Neural crest cell (in vitro differentiated cells): ENCODE results near the gene SSBP3. TPM values are rescaled to one million over a fixed set of nuclear protein-coding genes. Genes with fewer than 3 reads are reported as not detected.

ENCODE experiments used
- DNase-seq: peaks from one replicate; pipeline ENCODE4 v3.0.0; 2021; ENCODE audit warnings: low read depth, mixed read lengths, low spot score
- H3K27ac Mint-ChIP-seq: one replicate; pipeline ENCODE4 v1.8.0; 2021; ENCODE audit warnings: mild to moderate bottlenecking, mixed read lengths; ENCODE audit not compliant: unreplicated experiment
- H3K27me3 Mint-ChIP-seq: 2 replicates; pipeline ENCODE4 v1.8.0; 2021; ENCODE audit warnings: low read depth, mild to moderate bottlenecking, mixed read lengths
- H3K36me3 Mint-ChIP-seq: 2 replicates; pipeline ENCODE4 v1.8.0; 2021; ENCODE audit warnings: low read depth, mild to moderate bottlenecking, mixed read lengths
- H3K4me1 Mint-ChIP-seq: 2 replicates; pipeline ENCODE4 v1.8.0; 2021; ENCODE audit warnings: mixed read lengths
- H3K4me3 Mint-ChIP-seq: one replicate; pipeline ENCODE4 v1.8.0; 2021; ENCODE audit warnings: mild to moderate bottlenecking, mixed read lengths
- H3K9me3 Mint-ChIP-seq: 2 replicates; pipeline ENCODE4 v1.8.0; 2021; ENCODE audit warnings: mixed read lengths
- total RNA-seq: library from RNA; stranded (reverse); gene quantifications from 2 replicates; pipeline ENCODE4 v1.2.1, GENCODE V29; 2021
- TF ChIP-seq, protein P1 (sequence below): fragments of 200-600 bp; sonication (generic); conservative IDR thresholded peaks from 2 replicates; pipeline ENCODE4 v1.5.0; 2021; ENCODE audit warnings: antibody characterized with exemption, mild to moderate bottlenecking

SSBP3 gene
- total RNA-seq, 1 donor from 2014 or later, result 94.3 TPM

DNA sequence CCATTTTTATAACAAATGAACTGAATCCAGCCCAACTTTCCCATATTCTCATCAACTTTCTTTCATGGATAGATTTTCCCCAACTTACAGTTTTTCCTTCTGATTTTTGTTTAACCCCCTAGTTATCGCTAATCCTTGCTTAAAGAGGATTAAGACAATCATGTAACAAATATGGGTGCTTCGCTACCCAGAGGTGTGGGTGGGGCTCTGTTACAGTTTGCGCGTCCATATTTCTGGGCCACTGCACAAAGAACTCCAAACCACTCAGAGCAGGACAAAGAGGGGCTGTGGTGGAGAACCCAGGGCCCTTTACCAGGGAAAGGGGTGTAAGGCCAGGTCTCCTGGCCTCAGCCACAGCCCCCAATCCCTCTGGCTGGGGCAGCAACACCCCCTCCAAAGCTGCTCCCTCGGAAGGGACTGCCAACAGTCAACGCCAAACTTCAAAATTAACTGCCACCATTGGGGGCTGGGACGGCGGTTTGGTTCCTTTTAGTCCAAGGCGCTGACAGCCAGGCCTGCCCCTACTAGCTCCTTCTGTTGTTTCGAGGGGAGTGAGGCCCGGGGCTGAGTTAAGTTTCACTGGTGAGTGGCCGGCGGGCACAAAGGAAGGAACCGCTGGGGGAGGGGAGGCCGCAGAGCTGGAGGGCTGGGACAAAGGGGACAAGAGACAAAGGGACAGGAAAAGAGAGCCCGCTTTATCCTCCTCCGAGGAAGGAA is 27.9 kb downstream of the SSBP3 start:
- TF ChIP-seq, protein P1, sequence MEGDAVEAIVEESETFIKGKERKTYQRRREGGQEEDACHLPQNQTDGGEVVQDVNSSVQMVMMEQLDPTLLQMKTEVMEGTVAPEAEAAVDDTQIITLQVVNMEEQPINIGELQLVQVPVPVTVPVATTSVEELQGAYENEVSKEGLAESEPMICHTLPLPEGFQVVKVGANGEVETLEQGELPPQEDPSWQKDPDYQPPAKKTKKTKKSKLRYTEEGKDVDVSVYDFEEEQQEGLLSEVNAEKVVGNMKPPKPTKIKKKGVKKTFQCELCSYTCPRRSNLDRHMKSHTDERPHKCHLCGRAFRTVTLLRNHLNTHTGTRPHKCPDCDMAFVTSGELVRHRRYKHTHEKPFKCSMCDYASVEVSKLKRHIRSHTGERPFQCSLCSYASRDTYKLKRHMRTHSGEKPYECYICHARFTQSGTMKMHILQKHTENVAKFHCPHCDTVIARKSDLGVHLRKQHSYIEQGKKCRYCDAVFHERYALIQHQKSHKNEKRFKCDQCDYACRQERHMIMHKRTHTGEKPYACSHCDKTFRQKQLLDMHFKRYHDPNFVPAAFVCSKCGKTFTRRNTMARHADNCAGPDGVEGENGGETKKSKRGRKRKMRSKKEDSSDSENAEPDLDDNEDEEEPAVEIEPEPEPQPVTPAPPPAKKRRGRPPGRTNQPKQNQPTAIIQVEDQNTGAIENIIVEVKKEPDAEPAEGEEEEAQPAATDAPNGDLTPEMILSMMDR, result no peak
- Mint-ChIP-seq H3K4me3 (peak overlapping the region; percentile 85), H3K9me3 (no peaks in the 10 kb centered on the region), H3K27me3 (no peaks in the 10 kb centered on the region), H3K36me3 (no peaks in the 10 kb centered on the region), H3K27ac (peak overlapping the region; percentile 100), H3K4me1 (peaks cover 61% of the 10 kb centered on the region)
- DNase-seq, result peak; percentile 81

DNA sequence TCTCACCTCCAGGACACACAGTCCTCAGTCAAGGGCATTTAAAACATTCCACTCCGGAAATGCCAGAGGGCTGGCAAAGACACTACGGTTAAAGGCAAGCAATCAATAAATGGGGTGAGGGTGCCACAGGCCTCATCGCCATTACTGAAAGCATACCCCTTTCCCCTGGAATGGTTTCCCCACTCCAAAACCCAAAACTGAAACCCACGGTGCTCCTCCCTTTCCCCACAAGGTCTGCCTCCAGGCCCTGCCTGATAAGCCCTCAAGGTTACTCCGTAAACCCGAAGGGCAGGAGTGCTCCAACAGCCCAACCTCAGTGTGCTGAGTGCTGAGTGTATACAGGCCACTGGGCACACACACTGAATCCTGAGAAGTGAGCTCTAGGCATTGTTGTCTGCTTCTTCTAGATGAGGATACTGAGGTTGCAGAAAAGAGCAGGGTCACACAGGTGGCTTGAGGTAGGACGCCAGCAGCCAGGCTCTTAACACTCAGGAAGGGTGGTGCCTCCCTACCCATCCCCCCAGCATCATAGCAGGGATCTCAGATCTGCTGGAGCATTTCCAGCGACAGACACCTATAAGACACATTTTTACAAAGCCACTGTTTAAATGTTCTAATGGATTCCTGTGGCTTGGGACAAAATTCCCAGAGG is 29.0 kb downstream of the SSBP3 start:
- H3K4me1 Mint-ChIP-seq, result peaks cover 70% of the 10 kb centered on the region
- H3K36me3 Mint-ChIP-seq, result no peaks in the 10 kb centered on the region
- H3K9me3 Mint-ChIP-seq, result no peaks in the 10 kb centered on the region
- no peak for DNase-seq
- peak overlapping the region; percentile 19 for H3K27ac Mint-ChIP-seq
- H3K4me3 Mint-ChIP-seq, result no peak overlapping the region
- TF ChIP-seq, protein P1, result no peak
- no peaks in the 10 kb centered on the region for H3K27me3 Mint-ChIP-seq

GRCh38 chr1:54376430-54377039 is 29.7 kb downstream of the SSBP3 start:
- no peak for DNase-seq
- no peaks in the 10 kb centered on the region for H3K9me3 Mint-ChIP-seq
- H3K4me3 Mint-ChIP-seq, result no peak overlapping the region
- H3K27ac Mint-ChIP-seq, result peak overlapping the region; percentile 92
- H3K27me3 Mint-ChIP-seq, result no peaks in the 10 kb centered on the region
- H3K4me1 Mint-ChIP-seq, result peaks cover 73% of the 10 kb centered on the region
- no peaks in the 10 kb centered on the region for H3K36me3 Mint-ChIP-seq
- TF ChIP-seq, protein P1, result no peak

DNA sequence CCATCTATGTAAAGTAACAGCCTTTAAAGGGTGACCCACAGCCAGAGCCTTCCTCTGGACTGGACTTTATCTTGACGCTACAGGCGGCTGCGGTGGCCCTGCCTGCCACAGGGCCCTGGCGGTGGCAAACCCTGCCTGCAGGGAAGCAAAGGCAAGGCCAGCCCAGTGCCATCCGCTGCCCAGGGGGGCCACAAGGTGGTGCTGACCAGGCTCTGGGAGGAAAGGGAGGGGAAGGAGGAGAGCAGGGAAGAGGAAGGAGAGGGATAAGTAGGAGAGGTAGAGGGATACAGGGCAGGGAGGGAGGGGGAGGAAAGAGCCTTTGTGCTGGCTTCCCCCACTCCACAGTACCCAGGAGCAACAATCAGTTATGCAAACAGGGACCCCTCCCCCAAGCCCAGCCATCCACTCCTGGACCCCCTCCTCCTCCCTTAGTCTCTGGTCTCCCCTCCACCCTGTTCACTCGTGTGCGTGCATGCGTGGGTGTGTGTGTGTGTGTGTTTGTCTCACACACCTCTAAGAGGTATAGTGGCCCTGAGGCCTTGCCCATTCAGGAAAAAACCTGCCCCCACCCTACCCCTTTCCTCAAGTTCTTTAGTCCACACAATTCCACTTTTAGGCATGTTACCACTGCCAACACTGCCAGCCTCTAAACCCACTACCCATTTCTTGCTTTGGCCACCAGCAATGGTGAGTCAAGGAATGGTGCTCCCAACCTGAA is 30.3 kb downstream of the SSBP3 start:
- TF ChIP-seq, protein P1, result no peak
- DNase-seq, result no peak
- Mint-ChIP-seq H3K4me1 (peaks cover 76% of the 10 kb centered on the region), H3K4me3 (no peak overlapping the region), H3K36me3 (peaks cover 3% of the 10 kb centered on the region), H3K27me3 (no peaks in the 10 kb centered on the region), H3K9me3 (no peaks in the 10 kb centered on the region), H3K27ac (peak overlapping the region; percentile 92)

- Mint-ChIP-seq H3K27me3 (no peaks in the 10 kb centered on the region), H3K36me3 (peaks cover 5% of the 10 kb centered on the region), H3K4me3 (no peak overlapping the region), H3K4me1 (peaks cover 75% of the 10 kb centered on the region), H3K9me3 (no peaks in the 10 kb centered on the region), H3K27ac (no peak overlapping the region)
- no peak for DNase-seq
- TF ChIP-seq, protein P1, result no peak
Observed at GRCh38 chr1:54375298-54375697, 30.9 kb downstream of the SSBP3 start.
